Urinary bladder (tissue), 4 donors: ENCODE measurements around the gene RPS5. TPM values are rescaled to one million over a fixed set of nuclear protein-coding genes. Genes with fewer than 3 reads are reported as not detected.

Experiments
- DNase-seq: peaks from one replicate; pipeline ENCODE4 v3.0.0-alpha.2; 2015; ENCODE audit errors: extremely low spot score
- H3K27ac ChIP-seq: one replicate; pipeline ENCODE4 v1.5.1; 2013; ENCODE audit warnings: low read depth, mild to moderate bottlenecking, moderate library complexity
- H3K36me3 ChIP-seq: one replicate; pipeline ENCODE4 v1.6.1; 2013; ENCODE audit warnings: mild to moderate bottlenecking, moderate library complexity; ENCODE audit not compliant: insufficient read depth
- H3K4me1 ChIP-seq: one replicate; pipeline ENCODE4 v1.6.1; 2013; ENCODE audit warnings: mild to moderate bottlenecking, moderate library complexity; ENCODE audit not compliant: insufficient read depth
- H3K4me3 ChIP-seq: one replicate; pipeline ENCODE4 v1.5.1; 2013; ENCODE audit warnings: low read depth, low read length
- WGBS: extraction: QIAGEN DNeasy Blood & Tissue Kit; methylation state at CpG from one replicate; pipeline ENCODE4 v1.1.7; 2013; 5-methylcytosine and 5-hydroxymethylcytosine counted together
- polyA plus RNA-seq: library from polyadenylated mRNA; stranded (reverse); fragments of 200-250 nt; gene quantifications from one replicate; pipeline ENCODE4 v1.2.3, GENCODE V29; 2013
- total RNA-seq: library from RNA; depleted of rRNA; stranded (reverse); fragments of >200 nt; gene quantifications from one replicate; pipeline ENCODE4 v1.2.3, GENCODE V29; 2014
- donor health status: healthy with polysubstance abuse.
- donor health status: healthy.

RPS5 gene
- total and polyA plus RNA-seq, 2 donors = 1,214 to 1,879 TPM

DNA sequence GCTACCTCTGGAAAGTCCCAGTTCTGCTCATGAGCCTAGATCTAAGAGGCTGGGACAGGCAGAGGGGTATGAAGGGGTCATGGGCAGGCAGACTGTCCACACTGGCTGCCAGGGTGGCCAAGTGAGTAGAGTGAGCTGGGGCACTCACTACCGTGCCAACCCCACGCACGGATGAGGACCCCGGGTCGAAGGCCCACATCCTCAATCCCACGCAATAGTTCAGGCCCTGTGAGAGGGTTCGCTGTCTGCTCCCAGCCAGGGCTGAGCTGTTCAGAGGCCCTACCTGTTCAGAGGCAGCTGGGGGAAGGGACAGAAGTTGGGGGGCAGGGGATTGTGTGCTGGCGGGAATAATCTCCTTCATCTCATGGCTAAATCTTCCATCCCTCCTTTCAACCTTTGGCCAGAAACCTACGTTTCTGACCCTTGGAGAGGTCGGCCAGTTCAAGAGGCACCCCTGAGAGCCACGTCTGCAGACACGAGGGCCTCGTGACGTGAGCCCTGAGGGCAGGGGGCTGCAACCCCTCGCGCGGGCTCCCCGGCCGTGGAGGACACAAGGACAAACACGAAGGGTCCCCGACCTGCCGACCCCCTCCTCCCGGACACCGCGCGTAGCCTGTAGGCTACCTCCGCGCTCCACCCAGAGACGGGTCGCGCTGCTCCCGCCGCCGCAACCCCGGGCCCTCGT is 1.0 kb upstream of the RPS5 start:
- H3K4me3 ChIP-seq = peak overlapping the region; percentile 78
- H3K27ac ChIP-seq = peak overlapping the region; percentile 99
- no peak for DNase-seq
- 8% methylated on average over 36 of the region's 36 CpGs for WGBS
- no peaks in the 10 kb centered on the region for H3K36me3 ChIP-seq
- H3K4me1 ChIP-seq = peaks cover 2% of the 10 kb centered on the region

DNA sequence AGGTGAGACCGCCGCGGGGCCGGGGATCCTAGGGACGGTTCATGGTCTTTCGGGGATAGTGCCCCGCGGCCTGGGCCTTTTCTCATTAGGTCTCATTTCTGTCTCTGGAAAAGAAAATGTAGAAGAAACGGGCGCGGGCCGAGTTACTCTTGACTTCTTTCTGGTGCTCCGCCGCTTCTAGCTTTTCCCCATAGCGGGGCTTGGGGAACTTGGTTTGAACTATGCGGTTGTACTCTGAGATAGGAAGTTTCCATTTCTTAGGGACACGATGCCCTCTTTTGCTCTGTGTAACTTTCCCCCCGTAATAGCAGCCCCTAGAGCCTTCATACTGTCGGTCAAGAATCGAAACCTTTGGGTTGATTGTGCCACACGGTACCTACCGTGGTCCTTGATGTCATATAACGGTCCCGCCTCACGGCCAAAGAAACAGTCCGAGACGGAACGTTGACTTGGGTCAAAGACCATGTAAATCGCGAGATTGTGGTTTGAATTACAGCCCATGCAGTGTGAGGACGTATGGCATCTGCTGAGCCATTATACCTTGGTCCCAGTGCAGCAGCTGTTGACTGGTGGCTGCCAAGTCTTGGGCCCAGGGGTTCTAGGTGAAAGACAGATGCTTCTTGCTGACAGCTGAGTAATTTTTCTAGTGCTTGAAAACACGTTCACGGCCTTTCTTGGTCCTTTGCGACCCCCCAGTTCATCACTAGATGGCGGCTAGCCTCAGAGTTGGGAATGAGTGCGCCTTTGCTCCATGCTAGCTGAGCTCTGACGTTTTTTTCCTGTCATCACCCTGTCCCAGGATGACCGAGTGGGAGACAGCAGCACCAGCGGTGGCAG is 487 bp downstream of the RPS5 start:
- H3K4me3 ChIP-seq = peak overlapping the region; percentile 78
- H3K36me3 ChIP-seq = no peaks in the 10 kb centered on the region
- DNase-seq = no peak
- peaks cover 2% of the 10 kb centered on the region for H3K4me1 ChIP-seq
- WGBS = 7% methylated on average over 39 of the region's 39 CpGs
- no peak overlapping the region for H3K27ac ChIP-seq

DNA sequence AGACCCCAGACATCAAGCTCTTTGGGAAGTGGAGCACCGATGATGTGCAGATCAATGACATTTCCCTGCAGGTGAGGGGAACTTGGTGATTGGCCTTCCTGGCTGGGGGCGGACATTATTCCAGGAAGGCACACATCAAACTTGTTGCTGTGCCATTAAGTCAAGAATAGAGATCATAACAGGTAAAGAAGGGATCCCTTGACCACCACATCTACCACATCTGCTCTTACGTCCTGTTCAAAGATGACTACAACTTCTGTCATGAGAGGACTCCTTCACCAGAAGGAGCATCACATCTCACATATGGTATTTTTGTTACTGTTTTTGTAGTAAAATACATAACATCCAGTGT is 1.1 kb downstream of the RPS5 start:
- H3K36me3 ChIP-seq = no peaks in the 10 kb centered on the region
- no peak overlapping the region for H3K27ac ChIP-seq
- DNase-seq = no peak
- 84% methylated on average over 3 of the region's 3 CpGs for WGBS
- H3K4me1 ChIP-seq = peaks cover 2% of the 10 kb centered on the region
- H3K4me3 ChIP-seq = peak overlapping the region; percentile 78

DNA sequence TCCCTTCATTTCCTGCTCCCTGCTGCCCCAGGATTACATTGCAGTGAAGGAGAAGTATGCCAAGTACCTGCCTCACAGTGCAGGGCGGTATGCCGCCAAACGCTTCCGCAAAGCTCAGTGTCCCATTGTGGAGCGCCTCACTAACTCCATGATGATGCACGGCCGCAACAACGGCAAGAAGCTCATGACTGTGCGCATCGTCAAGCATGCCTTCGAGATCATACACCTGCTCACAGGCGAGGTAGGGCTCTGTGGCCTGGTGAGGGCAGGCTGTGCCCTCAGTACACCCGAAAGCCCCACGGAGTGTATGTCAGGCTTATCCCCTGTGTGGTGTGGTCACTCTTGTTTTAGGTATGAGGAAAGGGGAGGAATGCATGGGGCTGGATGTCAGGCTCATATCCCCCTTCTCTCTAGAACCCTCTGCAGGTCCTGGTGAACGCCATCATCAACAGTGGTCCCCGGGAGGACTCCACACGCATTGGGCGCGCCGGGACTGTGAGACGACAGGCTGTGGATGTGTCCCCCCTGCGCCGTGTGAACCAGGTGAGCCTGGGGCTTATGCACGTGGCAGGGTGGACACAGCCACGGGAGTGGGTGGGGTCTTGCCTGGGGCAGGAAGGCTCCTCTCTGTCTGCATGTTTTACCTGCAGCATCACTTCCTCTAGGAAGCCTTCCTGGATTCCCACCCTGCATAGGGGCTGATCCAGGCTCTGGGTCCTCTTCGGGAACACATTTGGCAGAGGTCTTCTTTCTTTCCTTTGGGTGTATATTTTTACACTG is 6.1 kb downstream of the RPS5 start:
- no peaks in the 10 kb centered on the region for H3K4me1 ChIP-seq
- WGBS = 91% methylated on average over 26 of the region's 26 CpGs
- peaks cover 6% of the 10 kb centered on the region for H3K36me3 ChIP-seq
- no peak overlapping the region for H3K27ac ChIP-seq
- DNase-seq = no peak
- H3K4me3 ChIP-seq = no peak overlapping the region

DNA sequence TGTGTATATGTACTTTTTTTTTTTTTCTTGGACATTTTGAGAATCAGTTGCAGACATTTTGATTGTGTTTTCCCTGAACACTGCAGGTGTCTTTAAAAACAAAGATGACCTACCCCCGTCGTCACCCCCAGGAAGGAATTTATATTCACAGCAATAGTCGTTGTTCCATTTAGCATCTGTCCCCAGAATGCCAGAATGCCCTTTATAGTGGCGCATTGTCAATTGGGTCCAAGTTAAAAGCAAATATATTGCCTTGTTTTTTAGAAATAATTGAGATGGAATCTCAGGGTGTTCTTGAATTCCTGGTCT is 6.6 kb downstream of the RPS5 start:
- no peak for DNase-seq
- Histone ChIP-seq H3K4me1 (no peaks in the 10 kb centered on the region), H3K27ac (no peak overlapping the region), H3K4me3 (no peak overlapping the region), H3K36me3 (peaks cover 6% of the 10 kb centered on the region)
- WGBS = 91% methylated on average over 4 of the region's 4 CpGs

DNA sequence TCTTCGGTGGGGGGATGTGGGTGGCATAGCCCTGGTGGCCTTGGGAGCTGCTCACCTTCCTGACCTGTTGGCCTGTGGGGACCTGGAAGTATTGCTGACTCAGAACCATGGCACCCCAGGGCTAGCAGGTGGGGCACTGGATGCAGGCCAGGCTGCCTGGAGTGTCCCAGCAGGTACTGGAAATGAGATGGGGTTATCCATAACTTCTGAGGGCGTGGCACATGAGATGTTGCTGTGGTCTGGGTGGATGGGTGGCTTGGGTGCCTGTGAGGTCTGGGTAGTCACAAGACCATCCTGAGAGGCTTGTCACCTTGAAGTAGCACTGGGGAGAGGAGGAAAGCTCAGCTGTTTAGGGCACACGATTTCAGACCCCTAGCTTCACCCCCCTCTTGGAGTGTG is 7.8 kb downstream of the RPS5 start:
- H3K27ac ChIP-seq = no peak overlapping the region
- H3K4me1 ChIP-seq = no peaks in the 10 kb centered on the region
- H3K36me3 ChIP-seq = peaks cover 6% of the 10 kb centered on the region
- DNase-seq = no peak
- 65% methylated on average over 3 of the region's 3 CpGs for WGBS
- no peak overlapping the region for H3K4me3 ChIP-seq

DNA sequence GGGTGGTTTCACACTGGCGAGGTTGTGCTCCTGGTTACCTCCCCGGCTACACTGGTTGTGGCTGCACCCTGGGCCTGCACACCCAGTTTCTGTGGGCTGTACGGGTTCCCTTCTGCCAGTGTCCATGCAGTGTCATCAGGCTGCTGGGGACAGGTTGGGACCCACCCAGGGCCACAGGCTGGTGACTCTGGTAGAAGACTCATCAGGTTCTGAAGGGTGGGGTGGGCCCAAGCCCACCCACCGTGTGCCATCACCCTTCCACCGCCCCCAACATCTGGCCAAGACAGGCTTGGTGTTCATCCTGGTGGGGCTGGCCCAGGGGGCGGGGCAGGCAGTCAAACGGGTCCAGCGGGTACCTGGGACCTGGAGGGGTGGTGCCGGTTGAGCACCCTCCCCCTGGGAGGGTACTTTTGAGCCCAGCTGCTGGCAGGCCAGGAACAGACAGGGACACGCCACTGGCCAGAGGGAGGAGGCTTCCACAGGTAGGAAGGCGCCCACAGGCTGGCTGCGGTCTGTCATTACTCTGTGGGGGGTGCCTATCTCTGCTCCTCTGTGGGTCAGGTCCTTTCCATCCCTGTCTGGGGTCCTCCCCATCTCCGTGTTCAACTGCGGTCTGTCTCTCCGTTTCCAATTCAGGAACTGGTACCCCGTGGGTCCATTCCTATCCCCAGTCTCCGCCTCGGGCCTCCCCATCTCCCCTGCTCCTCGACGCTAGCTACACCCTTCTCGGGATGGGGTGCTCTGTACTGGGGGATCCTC is 8.3 kb downstream of the RPS5 start, which contains the start of gene RNF225:
RNF225 (plus strand) TSS at position 437 of the 759 bp plus-strand sequence. CDS start 434 bp downstream, outside the sequence.
- WGBS = 28% methylated on average over 21 of the region's 21 CpGs
- H3K4me1 ChIP-seq = no peaks in the 10 kb centered on the region
- no peak for DNase-seq
- H3K4me3 ChIP-seq = no peak within 1 kb of the TSS
- no peak within 1 kb of the TSS for H3K27ac ChIP-seq
- peaks cover 6% of the 10 kb centered on the region for H3K36me3 ChIP-seq

DNA sequence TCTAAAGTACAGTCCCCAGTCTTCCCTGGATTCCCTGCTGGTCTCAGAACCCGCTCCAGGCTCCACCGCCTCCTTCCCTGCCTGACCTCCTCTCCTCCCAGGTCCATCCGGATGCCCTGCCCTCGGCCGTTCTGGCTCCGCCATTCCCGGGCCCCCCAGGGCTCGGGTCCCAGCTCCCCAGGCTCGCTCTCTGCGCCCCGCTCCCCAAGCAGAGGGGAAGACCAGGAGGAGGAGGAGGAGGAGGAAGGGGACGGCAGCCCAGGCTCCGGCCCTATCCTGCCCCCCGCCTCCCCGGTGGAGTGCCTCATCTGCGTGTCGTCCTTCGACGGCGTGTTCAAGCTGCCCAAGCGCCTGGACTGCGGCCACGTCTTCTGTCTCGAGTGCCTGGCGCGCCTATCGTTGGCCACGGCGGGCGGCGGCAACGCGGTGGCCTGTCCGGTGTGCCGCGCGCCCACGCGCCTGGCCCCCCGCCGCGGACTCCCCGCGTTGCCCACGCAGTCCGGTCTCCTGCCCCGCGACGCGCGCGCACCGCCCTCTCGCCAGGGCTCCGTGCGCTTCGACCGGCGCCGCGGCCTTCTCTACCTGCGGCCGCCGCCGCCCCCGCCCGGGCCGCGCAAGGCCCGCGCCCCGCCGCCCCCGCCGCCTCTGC is 9.0 kb downstream of the RPS5 start:
- Histone ChIP-seq H3K27ac (no peak overlapping the region), H3K36me3 (peaks cover 6% of the 10 kb centered on the region), H3K4me1 (no peaks in the 10 kb centered on the region), H3K4me3 (no peak overlapping the region)
- WGBS = 3% methylated on average over 75 of the region's 75 CpGs
- DNase-seq = no peak

DNA sequence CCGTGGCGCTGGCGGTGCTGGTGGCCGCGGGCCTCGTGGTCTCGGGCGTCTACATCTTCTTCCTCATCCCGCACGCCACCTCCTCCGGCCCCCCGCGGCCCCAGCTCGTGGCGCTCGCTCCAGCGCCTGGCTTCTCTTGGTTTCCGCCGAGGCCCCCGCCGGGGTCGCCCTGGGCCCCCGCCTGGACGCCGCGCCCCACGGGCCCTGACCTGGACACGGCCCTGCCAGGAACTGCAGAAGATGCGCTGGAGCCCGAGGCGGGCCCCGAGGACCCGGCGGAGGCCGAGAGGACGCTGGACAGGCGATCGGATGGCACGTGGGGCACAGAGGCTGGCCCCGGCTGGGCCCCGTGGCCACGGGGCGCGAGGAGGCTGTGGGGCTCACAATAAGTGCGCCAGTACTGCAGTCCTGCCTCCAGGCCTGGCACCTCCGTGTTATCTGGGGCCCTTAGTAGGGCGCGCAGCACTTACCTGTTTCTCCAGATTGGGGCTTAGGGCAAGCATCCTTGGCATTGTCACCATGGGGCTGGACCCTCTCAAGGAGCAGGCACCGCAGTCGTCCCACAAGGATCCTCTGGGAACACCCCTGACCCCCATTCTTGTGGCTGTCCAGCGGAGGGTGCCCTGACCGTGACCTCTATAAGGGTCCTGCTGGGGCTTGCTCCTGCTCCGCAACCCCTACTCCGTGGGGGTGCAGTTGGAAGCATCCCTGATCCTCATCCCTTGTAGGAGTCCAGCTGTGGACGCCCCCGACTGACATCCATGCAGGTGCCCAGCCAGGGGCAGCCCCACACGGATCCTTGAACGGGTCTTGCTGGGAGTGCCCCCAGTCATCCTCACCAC is 9.8 kb downstream of the RPS5 start:
- H3K36me3 ChIP-seq = peaks cover 6% of the 10 kb centered on the region
- 24% methylated on average over 58 of the region's 58 CpGs for WGBS
- no peak overlapping the region for H3K4me3 ChIP-seq
- H3K27ac ChIP-seq = no peak overlapping the region
- DNase-seq = no peak
- H3K4me1 ChIP-seq = no peaks in the 10 kb centered on the region

DNA sequence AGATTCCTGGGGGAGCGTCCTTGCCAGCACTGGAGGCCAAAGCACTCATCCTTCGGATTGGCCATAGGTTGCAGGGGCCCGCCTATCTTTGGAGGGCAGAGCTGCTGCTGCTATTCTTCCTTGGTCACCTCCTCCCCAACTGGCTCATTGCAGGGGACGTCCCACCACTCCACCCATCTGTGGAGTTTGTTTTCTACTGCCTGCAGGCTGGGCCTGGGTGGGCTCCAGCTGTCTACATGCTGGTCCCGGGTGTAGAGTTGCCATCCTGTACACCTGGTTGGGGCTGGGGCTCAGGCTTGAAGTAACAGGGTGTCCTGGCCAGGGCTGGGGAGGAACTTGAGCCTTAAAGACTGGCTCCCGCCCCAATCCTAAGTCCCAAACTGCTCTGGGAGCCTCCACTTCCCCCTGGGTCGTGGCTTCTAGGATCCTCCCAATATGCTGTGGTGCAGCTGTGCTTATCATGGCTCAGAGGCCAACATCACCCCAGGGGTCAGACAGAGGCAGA is 10.5 kb downstream of the RPS5 start:
- no peaks in the 10 kb centered on the region for H3K4me1 ChIP-seq
- no peak for DNase-seq
- WGBS = 62% methylated on average over 7 of the region's 7 CpGs
- H3K4me3 ChIP-seq = no peak overlapping the region
- peaks cover 6% of the 10 kb centered on the region for H3K36me3 ChIP-seq
- H3K27ac ChIP-seq = no peak overlapping the region

DNA sequence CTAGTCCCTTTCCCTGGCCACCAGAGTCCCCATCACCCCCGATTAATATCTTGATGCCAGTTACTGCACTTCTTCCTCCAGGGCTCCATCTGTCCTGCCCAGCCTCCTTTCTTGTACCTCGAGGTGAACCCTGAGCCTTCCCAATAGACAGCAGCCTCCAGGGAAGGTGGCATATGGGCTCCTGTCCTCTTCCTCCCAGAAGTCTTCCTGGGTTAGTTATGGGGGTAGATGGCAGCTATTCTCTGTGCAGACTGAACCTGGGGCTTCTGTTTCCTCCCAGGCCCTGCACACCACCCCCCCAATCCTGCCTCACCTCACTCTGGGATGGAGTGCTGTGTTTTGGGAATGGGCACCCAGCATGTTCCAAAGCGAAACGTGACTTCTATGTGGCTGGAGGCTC is 11.0 kb downstream of the RPS5 start:
- WGBS = 86% methylated on average over 4 of the region's 4 CpGs
- Histone ChIP-seq H3K27ac (no peak overlapping the region), H3K4me3 (no peak overlapping the region), H3K4me1 (no peaks in the 10 kb centered on the region), H3K36me3 (peaks cover 6% of the 10 kb centered on the region)
- DNase-seq = no peak

DNA sequence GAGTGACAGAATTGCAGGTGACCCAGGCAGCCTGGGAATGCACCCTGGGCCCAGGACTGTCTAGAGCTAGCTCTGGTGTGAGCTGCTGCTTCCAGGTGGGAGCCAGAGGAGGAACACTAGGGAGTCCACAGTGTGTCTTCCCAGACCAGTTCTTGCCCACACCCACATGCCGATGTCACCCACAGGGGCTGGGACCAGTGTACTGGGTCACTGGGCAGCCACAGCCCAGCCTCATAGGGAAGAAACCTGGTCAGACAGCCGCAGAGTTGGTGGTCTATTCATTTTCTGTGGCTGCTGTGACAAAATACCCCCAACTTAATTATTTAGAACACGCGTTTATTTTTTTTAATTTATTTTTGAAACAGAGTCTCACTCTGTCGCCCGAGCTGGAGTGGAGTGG is 11.5 kb downstream of the RPS5 start:
- Histone ChIP-seq H3K36me3 (peaks cover 3% of the 10 kb centered on the region), H3K27ac (no peak overlapping the region), H3K4me3 (no peak overlapping the region), H3K4me1 (no peaks in the 10 kb centered on the region)
- no peak for DNase-seq
- WGBS = 93% methylated on average over 6 of the region's 6 CpGs
